ENCODE results near the gene PRSS36.
"Not testable (repeated sequence)": the region's sequence is repeated elsewhere in the genome, so short reads cannot be mapped to it uniquely, and the experiment has no call there.

Gene PRSS36

DNA sequence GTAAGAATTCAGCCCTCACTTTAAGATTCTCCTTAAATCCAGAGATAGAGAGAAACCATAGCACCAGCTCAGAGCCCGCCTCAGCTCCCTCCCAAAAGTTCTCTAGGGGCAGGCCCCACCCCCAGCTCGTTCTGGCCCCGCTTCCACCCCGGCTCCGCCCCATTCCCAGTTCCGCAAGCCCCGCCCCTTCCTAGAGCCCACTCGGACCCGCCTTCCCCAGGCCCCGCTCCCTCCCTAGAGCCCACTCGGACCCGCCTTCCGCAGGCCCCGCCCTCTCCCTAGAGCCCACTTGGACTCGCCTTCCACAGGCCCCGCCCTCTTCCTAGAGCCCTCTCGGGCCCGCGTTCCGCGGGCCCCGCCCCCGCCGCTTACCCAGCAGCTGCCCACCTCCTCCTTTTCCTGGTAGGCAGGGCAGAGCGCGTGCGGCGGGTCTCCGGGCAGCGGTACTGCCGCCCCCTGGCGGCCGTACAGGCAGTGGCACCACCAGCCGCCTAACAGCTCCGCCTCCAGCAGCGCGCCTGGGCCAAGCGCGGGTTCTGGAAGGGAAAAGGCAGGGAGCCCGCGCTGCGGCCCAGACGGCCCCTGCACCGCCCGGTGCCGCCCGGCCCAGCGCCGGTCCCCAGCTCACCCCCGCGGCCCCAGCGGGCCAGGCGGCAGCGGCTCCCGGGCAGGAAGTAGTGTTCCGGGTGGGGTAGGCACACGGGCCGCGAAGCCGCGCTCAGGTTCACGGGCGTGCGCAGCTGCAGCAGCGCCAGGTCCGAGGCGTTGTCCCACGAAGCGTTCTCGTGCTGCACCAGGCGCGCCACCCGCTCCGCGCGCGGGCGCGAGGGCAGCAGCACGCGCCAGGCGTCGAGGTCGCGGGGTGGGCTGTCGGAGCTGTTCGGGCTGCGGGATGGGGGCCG lies 7.5 kb downstream of the PRSS36 start:
- Histone ChIP-seq H3K27ac (peak overlapping the region; percentile 69), H3K79me2 (no peaks in the 10 kb centered on the region), H3K36me3 (ENCODE audit: control insufficient read depth, insufficient read depth, low read length) (no peaks in the 10 kb centered on the region), H2AFZ (peak overlapping the region; percentile 98), H3K4me1 (peaks cover 15% of the 10 kb centered on the region), H3K9ac (no peak overlapping the region), H3K4me2 (ENCODE audit: low read length) (peak overlapping the region; percentile 81), H3K27me3 (ENCODE audit: control insufficient read depth, insufficient read depth, low read length) (no peaks in the 10 kb centered on the region), H3K9me3 (ENCODE audit: control insufficient read depth, low read length) (no peaks in the 10 kb centered on the region), H3K4me3 (ENCODE audit: low read depth, low read length) (peak overlapping the region; percentile 26)
- TF ChIP-seq CTCF (IDR thresholded peaks at IDR 0.05): peak; percentile 98

DNA sequence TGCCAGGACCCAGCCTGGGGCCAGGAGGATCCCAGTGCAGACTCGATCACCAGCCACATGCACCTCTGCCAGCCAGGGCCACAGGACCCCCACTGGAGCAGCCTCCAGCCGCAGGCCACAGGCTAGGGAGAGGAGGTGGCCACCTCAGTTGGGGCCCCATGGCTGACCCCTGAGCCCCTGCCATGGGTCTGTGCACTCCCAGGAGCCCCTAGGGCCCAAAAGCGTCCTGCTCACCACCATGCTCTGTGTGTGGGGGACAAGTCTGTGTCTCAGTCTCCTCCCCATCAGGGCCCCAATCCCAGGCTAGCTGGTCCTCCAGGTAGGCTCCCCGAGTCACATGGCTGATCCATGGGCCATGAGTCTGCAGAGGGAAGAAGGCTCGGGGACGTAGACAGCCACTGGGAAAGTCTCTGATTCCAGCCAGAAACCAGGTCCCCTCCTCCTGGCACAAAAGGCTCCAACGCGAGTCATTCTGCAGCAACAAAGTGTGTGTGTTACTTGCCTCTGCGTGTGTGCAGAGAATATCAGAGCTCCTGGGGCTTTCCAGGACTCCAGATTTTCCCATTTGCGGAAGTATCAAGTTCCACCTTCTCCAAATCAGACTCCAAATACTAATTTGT lies 8.3 kb downstream of the PRSS36 start:
- TF ChIP-seq CTCF (IDR thresholded peaks at IDR 0.05): no peak
- no peaks in the 10 kb centered on the region for H3K79me2 ChIP-seq
- no peaks in the 10 kb centered on the region for H3K27me3 ChIP-seq (ENCODE audit: control insufficient read depth, insufficient read depth, low read length)
- no peaks in the 10 kb centered on the region for H3K36me3 ChIP-seq (ENCODE audit: control insufficient read depth, insufficient read depth, low read length)
- peaks cover 15% of the 10 kb centered on the region for H3K4me1 ChIP-seq
- H2AFZ ChIP-seq: peak overlapping the region; percentile 69
- H3K4me2 ChIP-seq (ENCODE audit: low read length): peak overlapping the region; percentile 75
- H3K9ac ChIP-seq: no peak overlapping the region
- no peaks in the 10 kb centered on the region for H3K9me3 ChIP-seq (ENCODE audit: control insufficient read depth, low read length)
- H3K27ac ChIP-seq: peak overlapping the region; percentile 69
- H3K4me3 ChIP-seq (ENCODE audit: low read depth, low read length): peak overlapping the region; percentile 26

GRCh38 chr16:31141071-31141469 lies 8.8 kb downstream of the PRSS36 start:
- not testable (repeated sequence) for H3K27me3 ChIP-seq (ENCODE audit: control insufficient read depth, insufficient read depth, low read length); H3K9me3 ChIP-seq (ENCODE audit: control insufficient read depth, low read length); H3K9ac ChIP-seq; H3K27ac ChIP-seq; H3K36me3 ChIP-seq (ENCODE audit: control insufficient read depth, insufficient read depth, low read length); H2AFZ ChIP-seq; H3K79me2 ChIP-seq
- peak overlapping the region; percentile 75 for H3K4me2 ChIP-seq (ENCODE audit: low read length)
- H3K4me1 ChIP-seq: peaks cover 18% of the 10 kb centered on the region
- peak overlapping the region; percentile 26 for H3K4me3 ChIP-seq (ENCODE audit: low read depth, low read length)

GRCh38 chr16:31138621-31139578 lies 11.0 kb downstream of the PRSS36 start:
- no peaks in the 10 kb centered on the region for H3K9me3 ChIP-seq (ENCODE audit: control insufficient read depth, low read length)
- H3K9ac ChIP-seq: no peak overlapping the region
- peak overlapping the region; percentile 65 for H2AFZ ChIP-seq
- H3K27ac ChIP-seq: no peak overlapping the region
- H3K4me1 ChIP-seq: peaks cover 35% of the 10 kb centered on the region
- peaks cover 4% of the 10 kb centered on the region for H3K79me2 ChIP-seq
- no peak overlapping the region for H3K4me3 ChIP-seq (ENCODE audit: low read depth, low read length)
- no peak overlapping the region for H3K4me2 ChIP-seq (ENCODE audit: low read length)
- no peaks in the 10 kb centered on the region for H3K36me3 ChIP-seq (ENCODE audit: control insufficient read depth, insufficient read depth, low read length)
- no peak for TF ChIP-seq CTCF (IDR thresholded peaks at IDR 0.05)
- no peaks in the 10 kb centered on the region for H3K27me3 ChIP-seq (ENCODE audit: control insufficient read depth, insufficient read depth, low read length)

- not testable (repeated sequence) for H3K9me3 ChIP-seq (ENCODE audit: control insufficient read depth, low read length); H3K4me3 ChIP-seq (ENCODE audit: low read depth, low read length); H3K4me2 ChIP-seq (ENCODE audit: low read length); H3K27ac ChIP-seq; H3K36me3 ChIP-seq (ENCODE audit: control insufficient read depth, insufficient read depth, low read length); H2AFZ ChIP-seq; H3K9ac ChIP-seq; H3K79me2 ChIP-seq; H3K27me3 ChIP-seq (ENCODE audit: control insufficient read depth, insufficient read depth, low read length)
- peaks cover 35% of the 10 kb centered on the region for H3K4me1 ChIP-seq
These were observed 12.9 kb downstream of the PRSS36 start for GRCh38 chr16:31136822-31137499.

All from parathyroid adenoma (tissue), 2 donors.